ENCODE measurements around the gene IFT172. TPM values are rescaled to one million over a fixed set of nuclear protein-coding genes. Genes with fewer than 3 reads are reported as not detected.
A peak's percentile ranks its signal among the peaks of the same experiment; 100 is the strongest.
"Not testable (repeated sequence)": the region's sequence is repeated elsewhere in the genome, so short reads cannot be mapped to it uniquely, and the experiment has no call there.

The IFT172 gene, protein sequence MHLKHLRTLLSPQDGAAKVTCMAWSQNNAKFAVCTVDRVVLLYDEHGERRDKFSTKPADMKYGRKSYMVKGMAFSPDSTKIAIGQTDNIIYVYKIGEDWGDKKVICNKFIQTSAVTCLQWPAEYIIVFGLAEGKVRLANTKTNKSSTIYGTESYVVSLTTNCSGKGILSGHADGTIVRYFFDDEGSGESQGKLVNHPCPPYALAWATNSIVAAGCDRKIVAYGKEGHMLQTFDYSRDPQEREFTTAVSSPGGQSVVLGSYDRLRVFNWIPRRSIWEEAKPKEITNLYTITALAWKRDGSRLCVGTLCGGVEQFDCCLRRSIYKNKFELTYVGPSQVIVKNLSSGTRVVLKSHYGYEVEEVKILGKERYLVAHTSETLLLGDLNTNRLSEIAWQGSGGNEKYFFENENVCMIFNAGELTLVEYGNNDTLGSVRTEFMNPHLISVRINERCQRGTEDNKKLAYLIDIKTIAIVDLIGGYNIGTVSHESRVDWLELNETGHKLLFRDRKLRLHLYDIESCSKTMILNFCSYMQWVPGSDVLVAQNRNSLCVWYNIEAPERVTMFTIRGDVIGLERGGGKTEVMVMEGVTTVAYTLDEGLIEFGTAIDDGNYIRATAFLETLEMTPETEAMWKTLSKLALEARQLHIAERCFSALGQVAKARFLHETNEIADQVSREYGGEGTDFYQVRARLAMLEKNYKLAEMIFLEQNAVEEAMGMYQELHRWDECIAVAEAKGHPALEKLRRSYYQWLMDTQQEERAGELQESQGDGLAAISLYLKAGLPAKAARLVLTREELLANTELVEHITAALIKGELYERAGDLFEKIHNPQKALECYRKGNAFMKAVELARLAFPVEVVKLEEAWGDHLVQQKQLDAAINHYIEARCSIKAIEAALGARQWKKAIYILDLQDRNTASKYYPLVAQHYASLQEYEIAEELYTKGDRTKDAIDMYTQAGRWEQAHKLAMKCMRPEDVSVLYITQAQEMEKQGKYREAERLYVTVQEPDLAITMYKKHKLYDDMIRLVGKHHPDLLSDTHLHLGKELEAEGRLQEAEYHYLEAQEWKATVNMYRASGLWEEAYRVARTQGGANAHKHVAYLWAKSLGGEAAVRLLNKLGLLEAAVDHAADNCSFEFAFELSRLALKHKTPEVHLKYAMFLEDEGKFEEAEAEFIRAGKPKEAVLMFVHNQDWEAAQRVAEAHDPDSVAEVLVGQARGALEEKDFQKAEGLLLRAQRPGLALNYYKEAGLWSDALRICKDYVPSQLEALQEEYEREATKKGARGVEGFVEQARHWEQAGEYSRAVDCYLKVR (N-terminal part only)
- 24.4 and 25.7 TPM in 2 replicates for total RNA-seq (ENCODE audit: low replicate concordance)

DNA sequence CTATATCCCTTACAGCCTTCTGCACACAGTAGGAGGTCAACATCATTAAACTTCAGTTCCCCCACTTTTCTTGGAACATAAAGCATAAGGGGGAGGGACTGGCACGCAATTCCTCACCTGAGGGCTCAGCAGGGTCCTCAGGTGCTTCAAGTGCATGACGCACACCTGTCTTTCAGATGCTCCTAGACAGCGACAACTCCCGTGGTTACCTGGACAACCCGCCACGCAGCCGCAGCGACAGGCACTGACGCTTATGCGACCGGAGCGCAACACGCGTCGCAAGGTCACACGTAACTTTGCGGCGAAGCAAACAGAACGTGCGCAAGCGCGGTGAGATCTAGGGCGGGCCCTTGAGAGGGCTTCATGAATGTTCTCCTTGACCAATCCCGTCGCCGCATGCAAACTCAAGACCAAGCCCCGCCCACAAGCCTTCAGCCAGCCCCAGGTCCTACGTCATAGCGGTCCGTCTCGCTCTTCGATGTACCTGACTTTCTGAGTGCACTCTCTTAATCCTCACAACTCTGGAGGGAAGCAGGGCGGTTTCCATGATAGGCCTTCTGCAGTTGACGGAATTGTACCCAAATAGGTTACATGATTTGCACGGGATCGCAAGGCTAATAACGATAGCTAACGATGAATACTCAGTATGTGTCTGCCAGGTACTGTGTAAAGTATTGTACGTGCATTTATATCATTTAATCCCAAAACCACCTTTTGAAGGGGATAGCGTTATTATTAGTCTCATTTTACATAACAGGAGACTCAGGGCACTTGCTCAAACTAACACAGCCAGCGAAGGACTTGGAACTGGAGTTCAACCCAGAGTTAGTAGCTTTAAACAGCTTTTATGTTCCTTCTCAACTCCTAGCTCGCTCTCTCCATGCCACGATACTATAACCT lies at the start of gene IFT172:
TSS of gene IFT172 (minus strand) at position 246 of the 900 bp plus-strand sequence. CDS start at position 156, 90 bp downstream.
- peak; percentile 97 for DNase-seq (ENCODE audit: low read depth)
- TF ChIP-seq, protein P1, sequence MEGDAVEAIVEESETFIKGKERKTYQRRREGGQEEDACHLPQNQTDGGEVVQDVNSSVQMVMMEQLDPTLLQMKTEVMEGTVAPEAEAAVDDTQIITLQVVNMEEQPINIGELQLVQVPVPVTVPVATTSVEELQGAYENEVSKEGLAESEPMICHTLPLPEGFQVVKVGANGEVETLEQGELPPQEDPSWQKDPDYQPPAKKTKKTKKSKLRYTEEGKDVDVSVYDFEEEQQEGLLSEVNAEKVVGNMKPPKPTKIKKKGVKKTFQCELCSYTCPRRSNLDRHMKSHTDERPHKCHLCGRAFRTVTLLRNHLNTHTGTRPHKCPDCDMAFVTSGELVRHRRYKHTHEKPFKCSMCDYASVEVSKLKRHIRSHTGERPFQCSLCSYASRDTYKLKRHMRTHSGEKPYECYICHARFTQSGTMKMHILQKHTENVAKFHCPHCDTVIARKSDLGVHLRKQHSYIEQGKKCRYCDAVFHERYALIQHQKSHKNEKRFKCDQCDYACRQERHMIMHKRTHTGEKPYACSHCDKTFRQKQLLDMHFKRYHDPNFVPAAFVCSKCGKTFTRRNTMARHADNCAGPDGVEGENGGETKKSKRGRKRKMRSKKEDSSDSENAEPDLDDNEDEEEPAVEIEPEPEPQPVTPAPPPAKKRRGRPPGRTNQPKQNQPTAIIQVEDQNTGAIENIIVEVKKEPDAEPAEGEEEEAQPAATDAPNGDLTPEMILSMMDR (IDR thresholded peaks at IDR 0.05; ENCODE audit: insufficient read depth, low read length), result no peak
- H3K4me3 ChIP-seq (ENCODE audit: low read depth, low read length), result peak within 1 kb of the TSS; percentile 99

DNA sequence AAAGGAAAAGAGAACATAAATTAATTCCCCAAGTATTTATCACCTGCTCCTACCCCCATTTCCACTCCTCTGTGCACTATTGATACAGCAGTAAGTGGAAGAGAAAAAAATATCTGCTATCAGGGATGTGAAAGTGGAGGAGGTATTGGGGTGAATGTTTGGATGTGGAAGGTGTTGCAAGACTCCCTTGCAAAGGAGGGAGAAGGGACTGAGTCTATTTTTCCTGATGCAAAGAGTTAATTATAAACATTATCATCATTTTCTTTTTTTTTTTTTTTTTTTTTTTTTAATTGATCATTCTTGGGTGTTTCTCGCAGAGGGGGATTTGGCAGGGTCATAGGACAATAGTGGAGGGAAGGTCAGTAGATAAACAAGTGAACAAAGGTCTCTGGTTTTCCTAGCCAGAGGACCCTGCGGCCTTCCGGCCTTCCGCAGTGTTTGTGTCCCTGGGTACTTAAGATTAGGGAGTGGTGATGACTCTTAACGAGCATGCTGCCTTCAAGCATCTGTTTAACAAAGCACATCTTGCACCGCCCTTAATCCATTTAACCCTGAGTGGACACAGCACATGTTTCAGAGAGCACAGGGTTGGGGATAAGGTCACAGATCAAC lies 49.4 kb upstream of the IFT172 start:
- not testable (repeated sequence) for DNase-seq (ENCODE audit: low read depth); H3K4me3 ChIP-seq (ENCODE audit: low read depth, low read length)

DNA sequence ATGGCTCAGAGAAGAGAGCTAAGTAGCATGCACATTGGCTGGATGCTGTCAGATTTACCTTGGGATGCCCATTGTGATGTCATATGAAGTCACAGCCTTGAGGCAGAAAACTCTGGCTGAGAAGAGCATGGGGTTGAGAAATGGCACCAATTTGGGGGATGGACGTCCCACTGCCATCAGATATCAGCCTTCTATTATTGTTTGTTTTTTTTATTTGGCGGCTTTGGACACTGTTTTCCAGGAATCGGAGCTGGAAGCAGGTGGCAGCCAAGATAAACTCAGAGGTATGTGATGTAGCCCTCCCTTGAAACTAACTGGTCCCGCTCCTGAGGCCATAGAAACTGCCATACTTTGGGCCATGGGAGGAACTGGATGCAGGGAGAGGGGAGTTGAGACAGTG lies 47.7 kb upstream of the IFT172 start:
- no peak for DNase-seq (ENCODE audit: low read depth)
- TF ChIP-seq, protein P1 (IDR thresholded peaks at IDR 0.05; ENCODE audit: insufficient read depth, low read length), result no peak
- H3K4me3 ChIP-seq (ENCODE audit: low read depth, low read length), result no peak overlapping the region

DNA sequence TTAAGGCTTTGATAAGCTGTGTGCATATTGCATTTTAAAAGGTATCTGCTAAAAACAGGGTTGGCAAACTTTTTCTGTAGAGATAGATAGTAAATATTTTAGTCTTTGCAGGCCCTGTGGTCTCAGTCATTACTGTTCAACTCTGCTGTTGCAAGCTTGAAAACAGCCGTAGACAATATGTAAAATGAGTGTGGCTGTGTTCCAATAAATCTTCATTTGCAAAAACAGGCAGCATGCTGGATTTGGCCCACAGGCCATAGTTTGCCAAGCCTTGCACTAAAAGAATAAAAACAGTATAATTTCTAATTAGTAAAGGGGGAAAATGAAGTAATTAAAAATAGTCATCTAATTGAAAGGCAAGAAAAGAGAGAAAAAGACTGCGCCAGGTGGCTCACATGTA lies 42.4 kb upstream of the IFT172 start:
- TF ChIP-seq, protein P1 (IDR thresholded peaks at IDR 0.05; ENCODE audit: insufficient read depth, low read length), result no peak
- no peak for DNase-seq (ENCODE audit: low read depth)
- no peak overlapping the region for H3K4me3 ChIP-seq (ENCODE audit: low read depth, low read length)

DNA sequence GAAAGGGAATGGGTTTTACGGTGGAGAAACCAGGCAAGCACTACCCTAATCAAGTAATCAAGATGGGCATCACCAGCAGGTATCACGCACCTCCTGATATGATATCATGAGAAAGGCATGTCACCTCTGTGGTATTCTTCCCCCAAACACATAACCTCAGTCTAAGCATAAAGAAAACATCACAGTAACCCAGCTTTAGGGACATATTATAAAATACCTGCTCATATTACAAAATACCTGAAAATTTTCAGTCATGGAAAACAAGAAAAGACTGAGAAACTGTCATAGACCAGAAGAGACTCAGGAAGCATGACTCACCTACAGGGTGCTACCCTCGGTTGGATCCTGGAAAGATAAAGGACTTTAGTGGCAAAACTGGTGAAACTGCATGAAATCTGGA lies 37.6 kb upstream of the IFT172 start:
- H3K4me3 ChIP-seq (ENCODE audit: low read depth, low read length), result no peak overlapping the region
- TF ChIP-seq, protein P1 (IDR thresholded peaks at IDR 0.05; ENCODE audit: insufficient read depth, low read length), result no peak
- peak; percentile 39 for DNase-seq (ENCODE audit: low read depth)

DNA sequence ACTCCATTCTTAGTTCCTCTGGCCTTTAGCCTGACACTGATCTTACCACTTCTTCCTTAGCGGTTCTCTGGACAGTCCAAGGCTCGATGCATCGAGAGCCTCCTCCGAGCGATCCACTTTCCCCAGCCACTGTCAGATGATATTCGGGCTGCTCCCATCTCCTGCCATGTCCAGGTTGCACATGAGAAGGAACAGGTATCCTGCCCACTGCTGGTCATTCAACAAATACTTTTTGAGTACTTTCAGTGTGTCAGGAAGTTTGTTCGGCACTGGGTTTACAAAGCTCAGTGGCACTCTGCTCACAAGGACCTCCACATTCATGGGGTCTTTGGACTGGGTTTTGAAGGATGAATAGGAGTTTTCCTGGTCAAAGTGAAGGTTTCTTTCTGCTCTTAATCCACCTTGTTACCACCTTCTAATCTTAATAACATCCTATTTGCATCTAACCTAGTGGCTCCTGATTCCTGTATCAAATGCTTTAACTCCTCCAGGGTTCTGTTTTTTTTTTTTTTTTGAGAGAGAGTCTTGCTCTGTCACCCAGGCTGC lies 32.9 kb upstream of the IFT172 start:
- DNase-seq (ENCODE audit: low read depth), result no peak
- no peak overlapping the region for H3K4me3 ChIP-seq (ENCODE audit: low read depth, low read length)
- TF ChIP-seq, protein P1 (IDR thresholded peaks at IDR 0.05; ENCODE audit: insufficient read depth, low read length), result no peak
